B cell (primary cell): Measurements from ENCODE around the gene GATA1. TPM values are rescaled to one million over a fixed set of nuclear protein-coding genes. Genes with fewer than 3 reads are reported as not detected.

Experiments
- ATAC-seq: fragments of 200-7000 bp; cut with Tn5 transposase; one replicate; pipeline ENCODE4 v1.10.0; 2021; ENCODE audit warnings: low read depth, mild to moderate bottlenecking, moderate number of reproducible peaks, moderate library complexity
- CTCF ChIA-PET: fragments of 350-600 bp; sonication (Branson Sonifier 250); formaldehyde crosslinking; loops from one replicate; lab custom pipeline; 2021; ENCODE audit warnings: antibody characterized with exemption, inconsistent platforms; lab: Charles Lee
- POLR2A ChIA-PET: fragments of 350-600 bp; sonication (Branson Sonifier 250); formaldehyde crosslinking; loops from one replicate; lab custom pipeline; 2021; ENCODE audit warnings: antibody characterized with exemption; lab: Charles Lee
- DNase-seq: peaks from one replicate; pipeline ENCODE4 v3.0.0; 2013
- H2AFZ ChIP-seq: 2 replicates; pipeline ENCODE4 v1.6.1; 2012; ENCODE audit warnings: mild to moderate bottlenecking, low read depth, low read length; ENCODE audit not compliant: insufficient read depth, poor library complexity, severe bottlenecking
- H3K27ac ChIP-seq, 2 donors: 1 replicate in 1 of 2; 2 replicates in 1 of 2; pipeline ENCODE4 v1.5.1; 2012 to 2013; ENCODE audit warnings: low read length in 2 of 2, mild to moderate bottlenecking in 2 of 2, moderate library complexity in 1 of 2
- H3K27me3 ChIP-seq, 4 experiments: fragments of 200-600 bp in 1 of 4; sonication (generic) in 1 of 4; replicated peaks in 1 of 4; 1 replicate in 2 of 4; 2 replicates in 2 of 4; pipeline versions ENCODE4 v1.6.1 to v1.7.0; 2013 to 2016; ENCODE audit warnings: low read length in 3 of 4, mild to moderate bottlenecking in 2 of 4, mixed read lengths in 1 of 4, moderate library complexity in 1 of 4; ENCODE audit not compliant: insufficient read depth in 4 of 4, control insufficient read depth in 3 of 4; ENCODE audit errors: control extremely low read depth in 1 of 4
- H3K36me3 ChIP-seq, 2 experiments: replicated peaks in 1 of 2; 1 replicate in 1 of 2; 2 replicates in 1 of 2; pipeline versions ENCODE4 v1.6.1 to v1.7.1; 2013; ENCODE audit warnings: low read length in 1 of 2; ENCODE audit not compliant: insufficient read depth in 2 of 2, control insufficient read depth in 1 of 2; ENCODE audit errors: control extremely low read depth in 1 of 2, extremely low read depth in 1 of 2
- H3K4me1 ChIP-seq, 2 donors: fragments of 200-600 bp in 1 of 2; sonication (generic) in 1 of 2; 1 replicate in 1 of 2; 2 replicates in 1 of 2; pipeline versions ENCODE4 v1.5.1 to v1.6.1; 2013 to 2017; ENCODE audit warnings: low read length in 2 of 2; ENCODE audit not compliant: control insufficient read depth in 2 of 2, insufficient read depth in 2 of 2
- H3K4me2 ChIP-seq: replicated peaks from 2 replicates; pipeline ENCODE3; 2012; ENCODE audit warnings: mild to moderate bottlenecking, low read depth, low read length; ENCODE audit not compliant: poor library complexity, severe bottlenecking
- H3K4me3 ChIP-seq, 5 experiments: fragments of 200-600 bp in 1 of 5; sonication (generic) in 1 of 5; 1 replicate in 3 of 5; 2 replicates in 2 of 5; pipeline versions ENCODE4 v1.5.1 to v1.7.0; 2011 to 2016; ENCODE audit warnings: low read length in 4 of 5, mild to moderate bottlenecking in 4 of 5, low read depth in 2 of 5, control low read depth in 1 of 5, moderate library complexity in 1 of 5; ENCODE audit not compliant: insufficient read depth in 1 of 5; ENCODE audit errors: control extremely low read depth in 1 of 5, extremely low read depth in 1 of 5
- H3K79me2 ChIP-seq: fragments of 200-600 bp; sonication (generic); one replicate; pipeline ENCODE4 v1.6.0; 2016; ENCODE audit warnings: low read length; ENCODE audit not compliant: control insufficient read depth, insufficient read depth
- H3K9ac ChIP-seq: fragments of 200-600 bp; sonication (generic); 2 replicates; pipeline ENCODE4 v1.6.1; 2017; ENCODE audit warnings: mild to moderate bottlenecking, low read length, moderate library complexity
- H3K9me3 ChIP-seq, 3 donors: one replicate each; pipeline versions ENCODE4 v1.6.1 to v1.7.1; 2013; ENCODE audit warnings: low read length in 2 of 3; ENCODE audit not compliant: control insufficient read depth in 2 of 3, insufficient read depth in 1 of 3; ENCODE audit errors: control extremely low read depth in 1 of 3
- H4K20me1 ChIP-seq: 2 replicates; pipeline ENCODE4 v1.6.0; 2012; ENCODE audit warnings: mild to moderate bottlenecking, low read length; ENCODE audit not compliant: insufficient read depth, control insufficient read depth, poor library complexity, severe bottlenecking
- H3K27ac Mint-ChIP-seq: one replicate; pipeline ENCODE4 v1.8.0; 2021; ENCODE audit warnings: mixed read lengths
- H3K27me3 Mint-ChIP-seq: one replicate; pipeline ENCODE4 v1.8.0; 2021; ENCODE audit warnings: mixed read lengths
- H3K4me1 Mint-ChIP-seq: one replicate; pipeline ENCODE4 v1.8.0; 2021; ENCODE audit warnings: mixed read lengths
- H3K4me3 Mint-ChIP-seq: one replicate; pipeline ENCODE4 v1.8.0; 2021; ENCODE audit warnings: mixed read lengths
- H3K9me3 Mint-ChIP-seq: one replicate; pipeline ENCODE4 v1.8.0; 2022; ENCODE audit warnings: mixed read lengths; ENCODE audit not compliant: insufficient read depth
- CTCF ChIP-seq: fragments of 200-600 bp; IDR thresholded peaks from one replicate; pipeline ENCODE4 v1.8.0; 2022; ENCODE audit warnings: antibody characterized with exemption, mild to moderate bottlenecking
- EZH2 ChIP-seq: IDR thresholded peaks from 2 replicates; pipeline ENCODE4 v1.6.1; 2012; ENCODE audit warnings: borderline replicate concordance, low read depth, mild to moderate bottlenecking, moderate library complexity, low read length; ENCODE audit not compliant: insufficient read depth, poor library complexity, severe bottlenecking
- WGBS: methylation state at CpG from one replicate; pipeline ENCODE4 v1.1.5; 2013; ENCODE audit warnings: missing lambda C conversion rate; ENCODE audit not compliant: insufficient coverage; 5-methylcytosine and 5-hydroxymethylcytosine counted together
- intact Hi-C: fragments of 100-400 bp; cut with micrococcal nuclease; formaldehyde crosslinking; loops from one replicate; pipeline ENCODE4 v1.10.0; 2022
- polyA plus RNA-seq: library from polyadenylated mRNA; depleted of rRNA; stranded (reverse); fragments of >200 nt; gene quantifications from 2 replicates; pipeline ENCODE4 v1.2.3, GENCODE V29; 2012
- total RNA-seq, 2 donors: library from RNA; stranded (reverse); fragments of 120-200 nt in 1 of 2; gene quantifications; 1 replicate in 1 of 2; 2 replicates in 1 of 2; pipeline versions ENCODE4 v1.2.3 to v1.2.4, GENCODE V29; 2013 to 2022

The GATA1 gene
- total and polyA plus RNA-seq, 2 donors (not counting 1 experiment from before 2014, with no cell fraction given) = not detected

GRCh38 chrX:48781705-48782104 is 4.7 kb upstream of the GATA1 start:
- Histone ChIP-seq H4K20me1 (no peaks in the 10 kb centered on the region), H3K36me3 (no peaks in the 10 kb centered on the region), H3K4me2 (no peak overlapping the region), H3K27me3 (no peaks in the 10 kb centered on the region), H3K27ac (no peak overlapping the region), H3K9me3 (no peaks in the 10 kb centered on the region), H3K79me2 (no peaks in the 10 kb centered on the region), H2AFZ (no peak overlapping the region), H3K4me3 (no peak overlapping the region), H3K4me1 (no peaks in the 10 kb centered on the region), H3K9ac (no peak overlapping the region)
- intact Hi-C loops = no loop called here
- H3K9me3 Mint-ChIP-seq = no peaks in the 10 kb centered on the region
- no peak overlapping the region for H3K4me3 Mint-ChIP-seq
- DNase-seq = no peak
- 100% methylated on average over 1 of the region's 6 CpGs for WGBS
- no peak for ATAC-seq
- ChIA-PET POLR2A (no interaction called here), CTCF (no interaction called here)
- peaks cover 4% of the 10 kb centered on the region for H3K27me3 Mint-ChIP-seq
- TF ChIP-seq EZH2 = no peak
- TF ChIP-seq CTCF = no peak
- no peaks in the 10 kb centered on the region for H3K4me1 Mint-ChIP-seq
- H3K27ac Mint-ChIP-seq = no peak overlapping the region

GRCh38 chrX:48782216-48782615 is 4.2 kb upstream of the GATA1 start:
- Histone ChIP-seq H3K4me1 (no peaks in the 10 kb centered on the region), H4K20me1 (no peaks in the 10 kb centered on the region), H2AFZ (no peak overlapping the region), H3K9ac (no peak overlapping the region), H3K36me3 (no peaks in the 10 kb centered on the region), H3K27me3 (no peaks in the 10 kb centered on the region), H3K27ac (no peak overlapping the region), H3K4me2 (no peak overlapping the region), H3K4me3 (no peak overlapping the region), H3K79me2 (no peaks in the 10 kb centered on the region), H3K9me3 (no peaks in the 10 kb centered on the region)
- ATAC-seq (no peak), DNase-seq (no peak)
- POLR2A ChIA-PET = no interaction called here
- H3K4me3 Mint-ChIP-seq = no peak overlapping the region
- intact Hi-C loops = no loop called here
- no CpG with 5 or more reads among the region's 2 CpGs for WGBS
- no peaks in the 10 kb centered on the region for H3K4me1 Mint-ChIP-seq
- TF ChIP-seq EZH2 = no peak
- TF ChIP-seq CTCF = no peak
- CTCF ChIA-PET = no interaction called here
- no peaks in the 10 kb centered on the region for H3K9me3 Mint-ChIP-seq
- H3K27me3 Mint-ChIP-seq = peaks cover 8% of the 10 kb centered on the region
- no peak overlapping the region for H3K27ac Mint-ChIP-seq
